Esophagus squamous epithelium (tissue), 4 donors: Measurements from ENCODE around the gene SPTLC3.

ENCODE experiments used
- CTCF ChIP-seq, 6 experiments: fragments of 450-650 bp in 4 of 6; fragments of 200-600 bp in 2 of 6; sonication (generic) in 2 of 6; IDR thresholded peaks; one replicate each; pipeline ENCODE4 v1.5.1; 2016 to 2019; ENCODE audit warnings: antibody characterized with exemption in 6 of 6, mild to moderate bottlenecking in 4 of 6, moderate library complexity in 4 of 6
- POLR2A ChIP-seq, 4 donors: fragments of 450-650 bp; IDR thresholded peaks; one replicate each; pipeline ENCODE4 v1.6.1; 2017; ENCODE audit warnings: antibody characterized with exemption in 4 of 4, mild to moderate bottlenecking in 4 of 4, moderate library complexity in 3 of 4

GRCh38 chr20:13131688-13132087 lies 122.9 kb downstream of the SPTLC3 start:
- TF ChIP-seq CTCF (IDR thresholded peaks at IDR 0.05) (no peak), POLR2A (IDR thresholded peaks at IDR 0.05) (no peak)
